Measurements from ENCODE around the gene CASP2. TPM values are rescaled to one million over a fixed set of nuclear protein-coding genes. Genes with fewer than 3 reads are reported as not detected.

CASP2 gene
- total and polyA plus RNA-seq, 4 donors = 3.4 to 11.3 (median 4.1) TPM

DNA sequence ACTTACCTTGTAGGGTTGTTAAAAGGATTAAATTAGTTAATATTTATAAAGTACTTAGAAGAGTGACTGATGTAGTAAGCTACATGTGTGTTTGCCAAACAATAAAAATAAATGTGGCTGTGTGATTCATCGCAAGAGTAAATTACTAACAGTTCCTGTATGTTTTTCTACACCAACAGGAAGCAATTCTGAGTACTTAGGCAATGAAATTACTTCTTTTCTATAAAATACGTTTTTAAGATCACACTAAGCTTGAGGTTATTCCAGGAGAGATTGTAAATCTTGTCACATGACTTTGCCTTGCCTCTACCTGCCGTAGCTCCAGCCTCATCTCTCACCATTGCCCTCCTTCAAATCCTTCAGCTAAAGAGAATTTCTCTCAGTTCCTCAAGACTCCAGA lies 43.0 kb upstream of the CASP2 start:
- Histone ChIP-seq H3K4me1 (ENCODE audit: control insufficient read depth in 4 of 4, insufficient read depth in 4 of 4, low read length in 3 of 4) (peaks cover 10 to 41% (median 21%) of the 10 kb centered on the region in 4 donors), H3K4me3 (ENCODE audit: low read depth in 1 of 3, low read length in 3 of 3) (no peak overlapping the region), H3K27me3 (ENCODE audit: control insufficient read depth in 4 of 4, insufficient read depth in 4 of 4, low read length in 3 of 4) (no peaks in the 10 kb centered on the region), H3K9me3 (ENCODE audit: control insufficient read depth in 4 of 4, low read length in 3 of 4) (no peaks in the 10 kb centered on the region), H3K27ac (ENCODE audit: low read depth in 1 of 2, low read length in 2 of 2) (no peak overlapping the region), H3K36me3 (ENCODE audit: control insufficient read depth in 4 of 4, insufficient read depth in 3 of 4, low read depth in 1 of 4, low read length in 3 of 4) (no peaks in the 10 kb centered on the region), H3K9ac (ENCODE audit: low read depth in 1 of 2, low read length in 2 of 2) (no peak overlapping the region)
- no peak for TF ChIP-seq RAD21 (IDR thresholded peaks at IDR 0.05)
- TF ChIP-seq GABPA (IDR thresholded peaks at IDR 0.05 in 1 of 2, conservative IDR thresholded peaks at IDR 0.05 in 1 of 2) = no peak
- TF ChIP-seq, protein P1, sequence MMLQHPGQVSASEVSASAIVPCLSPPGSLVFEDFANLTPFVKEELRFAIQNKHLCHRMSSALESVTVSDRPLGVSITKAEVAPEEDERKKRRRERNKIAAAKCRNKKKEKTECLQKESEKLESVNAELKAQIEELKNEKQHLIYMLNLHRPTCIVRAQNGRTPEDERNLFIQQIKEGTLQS (IDR thresholded peaks at IDR 0.05) = no peak
- TF ChIP-seq, protein P2, sequence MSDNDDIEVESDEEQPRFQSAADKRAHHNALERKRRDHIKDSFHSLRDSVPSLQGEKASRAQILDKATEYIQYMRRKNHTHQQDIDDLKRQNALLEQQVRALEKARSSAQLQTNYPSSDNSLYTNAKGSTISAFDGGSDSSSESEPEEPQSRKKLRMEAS (IDR thresholded peaks at IDR 0.05) = no peak
- TF ChIP-seq, protein P3, sequence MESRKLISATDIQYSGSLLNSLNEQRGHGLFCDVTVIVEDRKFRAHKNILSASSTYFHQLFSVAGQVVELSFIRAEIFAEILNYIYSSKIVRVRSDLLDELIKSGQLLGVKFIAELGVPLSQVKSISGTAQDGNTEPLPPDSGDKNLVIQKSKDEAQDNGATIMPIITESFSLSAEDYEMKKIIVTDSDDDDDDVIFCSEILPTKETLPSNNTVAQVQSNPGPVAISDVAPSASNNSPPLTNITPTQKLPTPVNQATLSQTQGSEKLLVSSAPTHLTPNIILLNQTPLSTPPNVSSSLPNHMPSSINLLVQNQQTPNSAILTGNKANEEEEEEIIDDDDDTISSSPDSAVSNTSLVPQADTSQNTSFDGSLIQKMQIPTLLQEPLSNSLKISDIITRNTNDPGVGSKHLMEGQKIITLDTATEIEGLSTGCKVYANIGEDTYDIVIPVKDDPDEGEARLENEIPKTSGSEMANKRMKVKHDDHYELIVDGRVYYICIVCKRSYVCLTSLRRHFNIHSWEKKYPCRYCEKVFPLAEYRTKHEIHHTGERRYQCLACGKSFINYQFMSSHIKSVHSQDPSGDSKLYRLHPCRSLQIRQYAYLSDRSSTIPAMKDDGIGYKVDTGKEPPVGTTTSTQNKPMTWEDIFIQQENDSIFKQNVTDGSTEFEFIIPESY (IDR thresholded peaks at IDR 0.05) = no peak
- no peak for TF ChIP-seq HNF4A (conservative IDR thresholded peaks at IDR 0.05)
- no peak for TF ChIP-seq EGR1 (IDR thresholded peaks at IDR 0.05; ENCODE audit: low read depth in 2 of 2)
- TF ChIP-seq FOXA1 (IDR thresholded peaks at IDR 0.05) = no peak
- TF ChIP-seq HNF4G (IDR thresholded peaks at IDR 0.05) = no peak
- TF ChIP-seq JUND (IDR thresholded peaks at IDR 0.05) = no peak
- no peak for TF ChIP-seq RXRA (IDR thresholded peaks at IDR 0.05)
- TF ChIP-seq NR2F2 (IDR thresholded peaks at IDR 0.05) = no peak
- no peak for TF ChIP-seq SP1 (IDR thresholded peaks at IDR 0.05)
- no peak for TF ChIP-seq YY1 (IDR thresholded peaks at IDR 0.05)
- TF ChIP-seq, protein P4, sequence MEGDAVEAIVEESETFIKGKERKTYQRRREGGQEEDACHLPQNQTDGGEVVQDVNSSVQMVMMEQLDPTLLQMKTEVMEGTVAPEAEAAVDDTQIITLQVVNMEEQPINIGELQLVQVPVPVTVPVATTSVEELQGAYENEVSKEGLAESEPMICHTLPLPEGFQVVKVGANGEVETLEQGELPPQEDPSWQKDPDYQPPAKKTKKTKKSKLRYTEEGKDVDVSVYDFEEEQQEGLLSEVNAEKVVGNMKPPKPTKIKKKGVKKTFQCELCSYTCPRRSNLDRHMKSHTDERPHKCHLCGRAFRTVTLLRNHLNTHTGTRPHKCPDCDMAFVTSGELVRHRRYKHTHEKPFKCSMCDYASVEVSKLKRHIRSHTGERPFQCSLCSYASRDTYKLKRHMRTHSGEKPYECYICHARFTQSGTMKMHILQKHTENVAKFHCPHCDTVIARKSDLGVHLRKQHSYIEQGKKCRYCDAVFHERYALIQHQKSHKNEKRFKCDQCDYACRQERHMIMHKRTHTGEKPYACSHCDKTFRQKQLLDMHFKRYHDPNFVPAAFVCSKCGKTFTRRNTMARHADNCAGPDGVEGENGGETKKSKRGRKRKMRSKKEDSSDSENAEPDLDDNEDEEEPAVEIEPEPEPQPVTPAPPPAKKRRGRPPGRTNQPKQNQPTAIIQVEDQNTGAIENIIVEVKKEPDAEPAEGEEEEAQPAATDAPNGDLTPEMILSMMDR (IDR thresholded peaks at IDR 0.05; ENCODE audit: low read depth, low read length, missing input control) = no peak
- no peak for TF ChIP-seq FOXA2 (IDR thresholded peaks at IDR 0.05)
- TF ChIP-seq TAF1 (conservative IDR thresholded peaks at IDR 0.05) = no peak
- TF ChIP-seq, protein P5, sequence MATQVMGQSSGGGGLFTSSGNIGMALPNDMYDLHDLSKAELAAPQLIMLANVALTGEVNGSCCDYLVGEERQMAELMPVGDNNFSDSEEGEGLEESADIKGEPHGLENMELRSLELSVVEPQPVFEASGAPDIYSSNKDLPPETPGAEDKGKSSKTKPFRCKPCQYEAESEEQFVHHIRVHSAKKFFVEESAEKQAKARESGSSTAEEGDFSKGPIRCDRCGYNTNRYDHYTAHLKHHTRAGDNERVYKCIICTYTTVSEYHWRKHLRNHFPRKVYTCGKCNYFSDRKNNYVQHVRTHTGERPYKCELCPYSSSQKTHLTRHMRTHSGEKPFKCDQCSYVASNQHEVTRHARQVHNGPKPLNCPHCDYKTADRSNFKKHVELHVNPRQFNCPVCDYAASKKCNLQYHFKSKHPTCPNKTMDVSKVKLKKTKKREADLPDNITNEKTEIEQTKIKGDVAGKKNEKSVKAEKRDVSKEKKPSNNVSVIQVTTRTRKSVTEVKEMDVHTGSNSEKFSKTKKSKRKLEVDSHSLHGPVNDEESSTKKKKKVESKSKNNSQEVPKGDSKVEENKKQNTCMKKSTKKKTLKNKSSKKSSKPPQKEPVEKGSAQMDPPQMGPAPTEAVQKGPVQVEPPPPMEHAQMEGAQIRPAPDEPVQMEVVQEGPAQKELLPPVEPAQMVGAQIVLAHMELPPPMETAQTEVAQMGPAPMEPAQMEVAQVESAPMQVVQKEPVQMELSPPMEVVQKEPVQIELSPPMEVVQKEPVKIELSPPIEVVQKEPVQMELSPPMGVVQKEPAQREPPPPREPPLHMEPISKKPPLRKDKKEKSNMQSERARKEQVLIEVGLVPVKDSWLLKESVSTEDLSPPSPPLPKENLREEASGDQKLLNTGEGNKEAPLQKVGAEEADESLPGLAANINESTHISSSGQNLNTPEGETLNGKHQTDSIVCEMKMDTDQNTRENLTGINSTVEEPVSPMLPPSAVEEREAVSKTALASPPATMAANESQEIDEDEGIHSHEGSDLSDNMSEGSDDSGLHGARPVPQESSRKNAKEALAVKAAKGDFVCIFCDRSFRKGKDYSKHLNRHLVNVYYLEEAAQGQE (IDR thresholded peaks at IDR 0.05) = no peak
- 67% methylated on average over 3 of the region's 3 CpGs for WGBS
- DNase-seq (ENCODE audit: low spot score) = no peak

Data from liver (tissue), 9 donors.